ENCODE results near the gene C3orf80. TPM values are rescaled to one million over a fixed set of nuclear protein-coding genes. Genes with fewer than 3 reads are reported as not detected.

The C3orf80 gene
- total RNA-seq, 1 donor from 2014 or later: not detected

- TF ChIP-seq, protein P1, sequence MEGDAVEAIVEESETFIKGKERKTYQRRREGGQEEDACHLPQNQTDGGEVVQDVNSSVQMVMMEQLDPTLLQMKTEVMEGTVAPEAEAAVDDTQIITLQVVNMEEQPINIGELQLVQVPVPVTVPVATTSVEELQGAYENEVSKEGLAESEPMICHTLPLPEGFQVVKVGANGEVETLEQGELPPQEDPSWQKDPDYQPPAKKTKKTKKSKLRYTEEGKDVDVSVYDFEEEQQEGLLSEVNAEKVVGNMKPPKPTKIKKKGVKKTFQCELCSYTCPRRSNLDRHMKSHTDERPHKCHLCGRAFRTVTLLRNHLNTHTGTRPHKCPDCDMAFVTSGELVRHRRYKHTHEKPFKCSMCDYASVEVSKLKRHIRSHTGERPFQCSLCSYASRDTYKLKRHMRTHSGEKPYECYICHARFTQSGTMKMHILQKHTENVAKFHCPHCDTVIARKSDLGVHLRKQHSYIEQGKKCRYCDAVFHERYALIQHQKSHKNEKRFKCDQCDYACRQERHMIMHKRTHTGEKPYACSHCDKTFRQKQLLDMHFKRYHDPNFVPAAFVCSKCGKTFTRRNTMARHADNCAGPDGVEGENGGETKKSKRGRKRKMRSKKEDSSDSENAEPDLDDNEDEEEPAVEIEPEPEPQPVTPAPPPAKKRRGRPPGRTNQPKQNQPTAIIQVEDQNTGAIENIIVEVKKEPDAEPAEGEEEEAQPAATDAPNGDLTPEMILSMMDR (IDR thresholded peaks at IDR 0.05): no peak
- POLR2A ChIA-PET: no interaction called here
- no peaks in the 10 kb centered on the region for H3K4me1 Mint-ChIP-seq
- CTCF ChIA-PET: no interaction called here
- H3K4me3 Mint-ChIP-seq: no peak overlapping the region
- H3K36me3 Mint-ChIP-seq (ENCODE audit: low read depth): no peaks in the 10 kb centered on the region
- DNase-seq (no peak), ATAC-seq (ENCODE audit: low read depth) (no peak)
- peaks cover 9% of the 10 kb centered on the region for H3K27me3 Mint-ChIP-seq
- no peak overlapping the region for H3K27ac Mint-ChIP-seq
- peaks cover 3% of the 10 kb centered on the region for H3K9me3 Mint-ChIP-seq
- intact Hi-C loops (cut with micrococcal nuclease): no loop called here
Observed at GRCh38 chr3:160183345-160184076, 41.7 kb upstream of the C3orf80 start.

GRCh38 chr3:160184655-160185054 lies 40.6 kb upstream of the C3orf80 start:
- Mint-ChIP-seq H3K4me1 (no peaks in the 10 kb centered on the region), H3K27me3 (peaks cover 10% of the 10 kb centered on the region), H3K4me3 (no peak overlapping the region), H3K36me3 (ENCODE audit: low read depth) (no peaks in the 10 kb centered on the region), H3K9me3 (peaks cover 3% of the 10 kb centered on the region), H3K27ac (no peak overlapping the region)
- TF ChIP-seq, protein P1 (IDR thresholded peaks at IDR 0.05): no peak
- DNase-seq (no peak), ATAC-seq (ENCODE audit: low read depth) (no peak)
- ChIA-PET POLR2A (no interaction called here), CTCF (no interaction called here)
- intact Hi-C loops (cut with micrococcal nuclease): no loop called here

- no peak for DNase-seq
- Mint-ChIP-seq H3K27me3 (peaks cover 8% of the 10 kb centered on the region), H3K27ac (no peak overlapping the region), H3K4me1 (no peaks in the 10 kb centered on the region), H3K36me3 (ENCODE audit: low read depth) (no peaks in the 10 kb centered on the region), H3K9me3 (peaks cover 3% of the 10 kb centered on the region), H3K4me3 (no peak overlapping the region)
- TF ChIP-seq, protein P1 (IDR thresholded peaks at IDR 0.05): no peak
- ATAC-seq (ENCODE audit: low read depth): no peak
- ChIA-PET POLR2A (no interaction called here), CTCF (no interaction called here)
- intact Hi-C loops (cut with micrococcal nuclease): no loop called here
Observed at GRCh38 chr3:160185751-160186150, 39.5 kb upstream of the C3orf80 start.

DNA sequence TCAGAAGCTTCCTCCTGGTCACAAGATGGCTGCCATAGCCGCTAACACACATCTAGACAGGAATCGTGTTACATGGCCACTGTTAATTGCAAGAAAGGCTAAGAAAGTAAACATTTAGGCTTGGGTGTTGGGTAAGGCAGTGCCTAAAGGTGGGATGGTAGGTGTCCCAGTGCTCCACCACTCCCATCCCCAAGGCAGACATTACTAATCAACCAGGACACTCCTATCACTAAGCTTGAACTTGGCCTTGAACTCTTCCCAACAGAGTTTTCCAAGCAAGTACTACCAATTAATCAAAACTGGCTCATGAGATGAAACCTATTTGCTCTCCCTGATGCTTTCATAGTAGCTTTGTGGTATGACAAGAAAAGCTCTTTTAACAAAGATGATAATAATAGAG lies 37.9 kb upstream of the C3orf80 start:
- ChIA-PET CTCF (no interaction called here), POLR2A (no interaction called here)
- intact Hi-C loops (cut with micrococcal nuclease): no loop called here
- H3K36me3 Mint-ChIP-seq (ENCODE audit: low read depth): no peaks in the 10 kb centered on the region
- no peaks in the 10 kb centered on the region for H3K4me1 Mint-ChIP-seq
- DNase-seq: no peak
- H3K27ac Mint-ChIP-seq: no peak overlapping the region
- TF ChIP-seq, protein P1 (IDR thresholded peaks at IDR 0.05): no peak
- ATAC-seq (ENCODE audit: low read depth): no peak
- peaks cover 3% of the 10 kb centered on the region for H3K9me3 Mint-ChIP-seq
- no peak overlapping the region for H3K4me3 Mint-ChIP-seq
- H3K27me3 Mint-ChIP-seq: peaks cover 5% of the 10 kb centered on the region

- Mint-ChIP-seq H3K4me1 (no peaks in the 10 kb centered on the region), H3K9me3 (no peaks in the 10 kb centered on the region), H3K4me3 (no peak overlapping the region), H3K27me3 (peaks cover 2% of the 10 kb centered on the region), H3K27ac (no peak overlapping the region), H3K36me3 (ENCODE audit: low read depth) (no peaks in the 10 kb centered on the region)
- TF ChIP-seq, protein P1 (IDR thresholded peaks at IDR 0.05): no peak
- intact Hi-C loops (cut with micrococcal nuclease): no loop called here
- DNase-seq (no peak), ATAC-seq (ENCODE audit: low read depth) (no peak)
- ChIA-PET CTCF (no interaction called here), POLR2A (no interaction called here)
Observed at GRCh38 chr3:160192310-160193029, 32.8 kb upstream of the C3orf80 start.
